Measurements from ENCODE around the gene C19orf25. TPM values are rescaled to one million over a fixed set of nuclear protein-coding genes. Genes with fewer than 3 reads are reported as not detected.
"Not testable (repeated sequence)": the region's sequence is repeated elsewhere in the genome, so short reads cannot be mapped to it uniquely, and the experiment has no call there.

C19orf25 gene
- total RNA-seq, 1 donor from 2014 or later = 37.1 TPM

- Mint-ChIP-seq H3K27ac (no peak overlapping the region), H3K27me3 (ENCODE audit: insufficient read depth) (peaks cover 17% of the 10 kb centered on the region), H3K36me3 (ENCODE audit: low read depth) (peaks cover 2% of the 10 kb centered on the region), H3K9me3 (peaks cover 4% of the 10 kb centered on the region), H3K4me3 (no peak overlapping the region), H3K4me1 (ENCODE audit: low read depth) (peaks cover 6% of the 10 kb centered on the region)
- intact Hi-C loops (cut with micrococcal nuclease) = loop anchor here (5.0 kb wide), 1 partner anchor 233 kb away; the partner anchor contains the start of gene FAM174C
- DNase-seq (ENCODE audit: low spot score) = no peak
These were observed 30.8 kb upstream of the C19orf25 start for GRCh38 chr19:1509602-1510441.

- Mint-ChIP-seq H3K4me3 (no peak overlapping the region), H3K9me3 (peaks cover 4% of the 10 kb centered on the region), H3K27me3 (ENCODE audit: insufficient read depth) (peaks cover 20% of the 10 kb centered on the region), H3K36me3 (ENCODE audit: low read depth) (peaks cover 2% of the 10 kb centered on the region), H3K27ac (no peak overlapping the region), H3K4me1 (ENCODE audit: low read depth) (peaks cover 6% of the 10 kb centered on the region)
- no peak for DNase-seq (ENCODE audit: low spot score)
- intact Hi-C loops (cut with micrococcal nuclease) = loop anchor here (1.0 kb wide), 1 partner anchor 18 kb away; the partner anchor contains the start of gene PCSK4
These were observed 29.5 kb upstream of the C19orf25 start for GRCh38 chr19:1508507-1508856.

- Mint-ChIP-seq H3K27me3 (ENCODE audit: insufficient read depth) (peaks cover 22% of the 10 kb centered on the region), H3K4me1 (ENCODE audit: low read depth) (peaks cover 6% of the 10 kb centered on the region), H3K36me3 (ENCODE audit: low read depth) (peaks cover 2% of the 10 kb centered on the region), H3K4me3 (peak overlapping the region; percentile 80), H3K9me3 (peaks cover 4% of the 10 kb centered on the region), H3K27ac (peak overlapping the region; percentile 77)
- intact Hi-C loops (cut with micrococcal nuclease) = loop anchor here (1.0 kb wide), 2 partner anchors 18 to 29 kb away; partner anchors contain the start of genes C19orf25 and PCSK4
- DNase-seq (ENCODE audit: low spot score) = peak; percentile 82
These were observed 28.9 kb upstream of the C19orf25 start for GRCh38 chr19:1507763-1508506.

GRCh38 chr19:1507192-1507660 lies 28.2 kb upstream of the C19orf25 start:
- Mint-ChIP-seq H3K36me3 (ENCODE audit: low read depth) (peaks cover 2% of the 10 kb centered on the region), H3K27ac (no peak overlapping the region), H3K9me3 (peaks cover 4% of the 10 kb centered on the region), H3K4me3 (no peak overlapping the region), H3K27me3 (ENCODE audit: insufficient read depth) (peaks cover 26% of the 10 kb centered on the region), H3K4me1 (ENCODE audit: low read depth) (peaks cover 6% of the 10 kb centered on the region)
- intact Hi-C loops (cut with micrococcal nuclease) = loop anchor here (1.0 kb wide), 1 partner anchor 28 kb away; the partner anchor contains the start of gene C19orf25
- no peak for DNase-seq (ENCODE audit: low spot score)

- H3K9me3 Mint-ChIP-seq = peaks cover 4% of the 10 kb centered on the region
- peaks cover 2% of the 10 kb centered on the region for H3K36me3 Mint-ChIP-seq (ENCODE audit: low read depth)
- intact Hi-C loops (cut with micrococcal nuclease) = no loop called here
- peak overlapping the region; percentile 10 for H3K27ac Mint-ChIP-seq
- no peak for DNase-seq (ENCODE audit: low spot score)
- H3K4me3 Mint-ChIP-seq = no peak overlapping the region
- H3K4me1 Mint-ChIP-seq (ENCODE audit: low read depth) = peaks cover 6% of the 10 kb centered on the region
- H3K27me3 Mint-ChIP-seq (ENCODE audit: insufficient read depth) = peaks cover 26% of the 10 kb centered on the region
These were observed 27.2 kb upstream of the C19orf25 start for GRCh38 chr19:1505991-1506881.

GRCh38 chr19:1505012-1505411 lies 26.0 kb upstream of the C19orf25 start:
- Mint-ChIP-seq H3K36me3 (ENCODE audit: low read depth) (peaks cover 2% of the 10 kb centered on the region), H3K4me1 (ENCODE audit: low read depth) (peaks cover 6% of the 10 kb centered on the region), H3K4me3 (no peak overlapping the region), H3K27me3 (ENCODE audit: insufficient read depth) (peaks cover 19% of the 10 kb centered on the region), H3K9me3 (peaks cover 4% of the 10 kb centered on the region), H3K27ac (no peak overlapping the region)
- intact Hi-C loops (cut with micrococcal nuclease) = no loop called here
- DNase-seq (ENCODE audit: low spot score) = no peak

GRCh38 chr19:1503925-1504773 lies 25.1 kb upstream of the C19orf25 start:
- no peak for DNase-seq (ENCODE audit: low spot score)
- Mint-ChIP-seq H3K27ac (no peak overlapping the region), H3K9me3 (peaks cover 4% of the 10 kb centered on the region), H3K4me1 (ENCODE audit: low read depth) (peaks cover 6% of the 10 kb centered on the region), H3K27me3 (ENCODE audit: insufficient read depth) (peaks cover 16% of the 10 kb centered on the region), H3K36me3 (ENCODE audit: low read depth) (peaks cover 2% of the 10 kb centered on the region), H3K4me3 (no peak overlapping the region)
- intact Hi-C loops (cut with micrococcal nuclease) = no loop called here

GRCh38 chr19:1503089-1503924 lies 24.3 kb upstream of the C19orf25 start:
- peak; percentile 55 for DNase-seq (ENCODE audit: low spot score)
- intact Hi-C loops (cut with micrococcal nuclease) = no loop called here
- peaks cover 4% of the 10 kb centered on the region for H3K9me3 Mint-ChIP-seq
- H3K4me3 Mint-ChIP-seq = peak overlapping the region; percentile 19
- H3K36me3 Mint-ChIP-seq (ENCODE audit: low read depth) = no peaks in the 10 kb centered on the region
- H3K27ac Mint-ChIP-seq = no peak overlapping the region
- peaks cover 6% of the 10 kb centered on the region for H3K4me1 Mint-ChIP-seq (ENCODE audit: low read depth)
- H3K27me3 Mint-ChIP-seq (ENCODE audit: insufficient read depth) = peaks cover 16% of the 10 kb centered on the region

- H3K9me3 Mint-ChIP-seq = peaks cover 1% of the 10 kb centered on the region
- H3K4me3 Mint-ChIP-seq = no peak overlapping the region
- H3K36me3 Mint-ChIP-seq (ENCODE audit: low read depth) = no peaks in the 10 kb centered on the region
- H3K27ac Mint-ChIP-seq = no peak overlapping the region
- peaks cover 13% of the 10 kb centered on the region for H3K27me3 Mint-ChIP-seq (ENCODE audit: insufficient read depth)
- intact Hi-C loops (cut with micrococcal nuclease) = no loop called here
- peaks cover 2% of the 10 kb centered on the region for H3K4me1 Mint-ChIP-seq (ENCODE audit: low read depth)
- no peak for DNase-seq (ENCODE audit: low spot score)
These were observed 23.5 kb upstream of the C19orf25 start for GRCh38 chr19:1502433-1503088.

GRCh38 chr19:1501200-1501595 lies 22.2 kb upstream of the C19orf25 start:
- intact Hi-C loops (cut with micrococcal nuclease) = no loop called here
- H3K36me3 Mint-ChIP-seq (ENCODE audit: low read depth) = no peaks in the 10 kb centered on the region
- H3K4me3 Mint-ChIP-seq = no peak overlapping the region
- H3K27me3 Mint-ChIP-seq (ENCODE audit: insufficient read depth) = peaks cover 12% of the 10 kb centered on the region
- H3K4me1 Mint-ChIP-seq (ENCODE audit: low read depth) = no peaks in the 10 kb centered on the region
- DNase-seq (ENCODE audit: low spot score) = no peak
- no peak overlapping the region for H3K27ac Mint-ChIP-seq
- no peaks in the 10 kb centered on the region for H3K9me3 Mint-ChIP-seq

GRCh38 chr19:1499231-1499630 lies 20.2 kb upstream of the C19orf25 start:
- H3K4me3 Mint-ChIP-seq; H3K27ac Mint-ChIP-seq; H3K36me3 Mint-ChIP-seq (ENCODE audit: low read depth); DNase-seq (ENCODE audit: low spot score); H3K27me3 Mint-ChIP-seq (ENCODE audit: insufficient read depth); H3K9me3 Mint-ChIP-seq; H3K4me1 Mint-ChIP-seq (ENCODE audit: low read depth); intact Hi-C loops (cut with micrococcal nuclease): not testable (repeated sequence)
